Measurements from ENCODE around the gene ZSCAN9.
A peak's percentile ranks its signal among the peaks of the same experiment; 100 is the strongest.

The ZSCAN9 gene

GRCh38 chr6:28224131-28225055 lies 682 bp upstream of the ZSCAN9 start:
- no peak for DNase-seq

DNA sequence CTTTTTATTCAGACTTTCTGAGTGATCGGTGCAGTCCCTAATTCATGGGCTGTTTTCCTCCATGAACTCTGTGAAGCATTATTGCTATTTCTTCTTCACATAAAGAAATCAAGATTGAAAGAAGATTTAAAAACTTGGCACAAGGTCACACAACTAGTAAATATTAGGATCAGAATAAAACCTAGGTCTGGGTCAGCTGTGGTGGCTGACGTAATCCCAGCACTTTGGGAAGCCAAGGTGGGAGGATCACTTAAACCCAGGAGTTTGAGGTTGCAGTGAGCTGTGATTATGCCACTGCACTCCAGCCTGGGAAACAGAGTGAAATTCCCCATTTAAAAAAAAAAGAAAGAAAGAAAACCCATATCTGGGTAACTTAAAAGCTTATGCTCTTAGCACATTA lies 1.4 kb downstream of the ZSCAN9 start:
- DNase-seq = no peak

DNA sequence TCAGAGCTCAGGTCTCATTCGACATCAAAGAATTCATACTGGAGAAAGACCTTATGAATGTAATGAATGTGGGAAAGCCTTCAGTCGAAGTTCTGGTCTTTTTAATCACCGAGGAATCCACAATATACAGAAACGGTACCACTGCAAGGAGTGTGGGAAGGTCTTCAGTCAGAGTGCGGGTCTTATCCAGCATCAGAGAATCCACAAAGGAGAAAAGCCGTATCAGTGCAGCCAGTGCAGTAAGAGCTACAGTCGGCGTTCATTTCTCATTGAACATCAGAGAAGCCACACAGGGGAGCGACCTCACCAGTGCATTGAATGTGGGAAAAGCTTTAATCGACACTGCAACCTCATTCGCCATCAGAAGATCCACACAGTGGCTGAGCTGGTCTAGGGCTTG lies 7.7 kb downstream of the ZSCAN9 start:
- no peak for DNase-seq

GRCh38 chr6:28235912-28236452 lies 10.9 kb downstream of the ZSCAN9 start:
- DNase-seq = no peak

DNA sequence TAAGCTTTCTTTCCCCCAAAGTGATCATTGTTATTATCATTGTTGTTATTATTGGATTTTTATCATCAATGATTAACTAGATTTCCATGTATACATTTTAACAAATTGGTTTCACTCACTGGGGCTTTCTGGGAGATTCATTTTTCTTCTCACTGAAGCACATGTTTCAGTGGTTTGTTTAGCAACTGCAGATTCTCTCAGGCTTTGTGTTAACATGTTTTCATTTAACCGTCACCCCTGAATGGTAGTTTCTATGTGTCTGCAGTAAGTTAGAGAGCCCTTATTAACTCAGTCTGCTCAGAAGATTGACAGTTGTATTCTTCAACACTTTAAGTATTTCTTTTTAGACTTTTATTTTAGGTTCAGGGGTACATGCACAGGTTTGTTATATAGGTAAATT lies 14.6 kb downstream of the ZSCAN9 start:
- no peak for DNase-seq

GRCh38 chr6:28240471-28240870 lies 15.4 kb downstream of the ZSCAN9 start:
- DNase-seq = no peak

DNA sequence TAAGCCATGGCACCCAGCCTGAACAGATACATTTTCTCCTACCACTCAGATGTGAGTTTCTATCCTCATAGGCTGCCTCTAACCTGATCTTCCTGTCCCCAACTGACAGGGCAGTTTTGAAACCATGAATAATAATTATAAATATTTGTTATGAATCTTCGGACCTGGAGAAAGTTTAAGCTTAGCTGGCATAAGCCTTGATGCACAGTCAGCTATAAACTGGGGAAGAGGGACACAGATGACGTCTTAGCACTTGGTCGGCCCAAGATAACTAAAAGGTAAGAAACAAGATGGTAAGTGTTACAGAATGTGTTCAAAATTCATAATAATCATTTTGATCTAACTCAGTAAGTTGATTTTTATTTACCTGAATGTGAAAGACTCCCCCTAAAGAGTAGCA lies 18.9 kb downstream of the ZSCAN9 start:
- no peak for DNase-seq

DNA sequence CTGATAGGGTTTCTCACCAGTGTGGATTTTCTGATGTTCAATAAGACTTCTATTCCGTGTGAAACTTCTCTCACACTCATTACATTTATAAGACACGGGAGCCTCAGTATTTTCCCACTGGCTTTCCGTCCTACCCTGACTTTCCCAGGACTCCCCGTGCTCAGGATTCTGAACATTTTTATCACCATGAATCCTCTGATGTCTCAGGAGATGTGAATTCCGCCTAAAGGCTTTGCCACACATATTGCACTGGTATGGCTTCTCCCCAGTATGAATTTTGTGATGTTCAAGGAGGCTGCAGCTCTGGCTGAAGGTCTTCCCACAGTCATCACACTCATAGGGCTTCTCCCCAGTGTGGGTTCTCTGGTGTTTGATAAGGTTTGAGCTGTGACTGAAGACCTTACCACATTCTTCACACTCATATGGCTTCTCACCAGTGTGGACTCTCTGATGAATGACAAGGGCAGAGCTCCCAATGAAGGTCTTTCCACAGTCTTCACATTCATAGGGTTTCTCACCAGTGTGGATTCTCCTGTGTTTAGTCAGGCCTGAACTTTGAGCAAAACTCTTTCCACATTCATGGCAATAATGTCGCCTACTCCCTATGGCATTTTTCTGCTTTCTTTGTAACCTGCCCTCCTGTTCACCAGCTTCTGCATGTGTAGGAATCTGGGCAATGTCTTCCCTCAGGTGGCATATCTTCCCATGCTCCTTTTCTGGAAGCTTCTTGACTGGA lies 20.3 kb downstream of the ZSCAN9 start:
- no peak for DNase-seq

DNA sequence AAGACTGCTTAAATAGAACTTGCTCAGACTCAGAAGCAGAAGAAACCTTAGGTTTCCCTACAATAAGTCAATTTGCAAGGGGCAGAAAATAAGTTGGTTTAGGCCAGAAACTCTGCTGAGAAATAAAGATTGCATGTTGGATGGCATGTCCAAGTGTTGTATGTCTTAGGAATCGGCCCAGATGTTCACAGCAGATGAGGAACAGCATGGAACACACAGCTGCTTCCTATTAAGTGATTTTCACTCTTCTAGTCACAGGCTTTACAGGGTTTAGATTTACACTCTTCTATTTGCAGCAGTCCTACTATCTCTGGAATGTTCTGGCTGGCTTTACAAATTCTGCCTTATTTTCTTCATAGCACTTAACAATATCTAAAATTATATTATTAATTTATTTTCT lies 23.8 kb downstream of the ZSCAN9 start:
- no peak for DNase-seq

DNA sequence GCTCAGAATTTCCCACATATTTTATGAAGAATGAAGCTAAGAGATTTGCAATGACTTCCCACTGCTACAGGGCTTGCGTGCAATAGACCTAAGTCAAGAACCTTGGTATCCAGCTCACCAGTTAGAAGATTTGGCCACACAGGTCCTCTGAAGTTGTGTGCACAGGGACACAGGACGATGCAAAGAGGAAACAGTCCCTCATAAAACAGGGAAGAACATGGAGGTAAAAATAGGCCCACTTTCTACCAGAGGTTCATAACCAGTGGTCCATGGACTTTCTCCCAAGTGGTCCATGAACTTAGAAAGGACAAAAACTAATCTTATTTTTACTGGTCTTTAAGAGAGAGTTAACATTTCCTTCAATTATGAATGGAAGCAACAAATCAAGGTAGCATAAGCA lies 25.7 kb downstream of the ZSCAN9 start:
- DNase-seq = no peak

GRCh38 chr6:28251661-28252008 lies 26.6 kb downstream of the ZSCAN9 start:
- peak in 3 of 5 donors; percentile 1 to 59 (median 12) for DNase-seq

DNA sequence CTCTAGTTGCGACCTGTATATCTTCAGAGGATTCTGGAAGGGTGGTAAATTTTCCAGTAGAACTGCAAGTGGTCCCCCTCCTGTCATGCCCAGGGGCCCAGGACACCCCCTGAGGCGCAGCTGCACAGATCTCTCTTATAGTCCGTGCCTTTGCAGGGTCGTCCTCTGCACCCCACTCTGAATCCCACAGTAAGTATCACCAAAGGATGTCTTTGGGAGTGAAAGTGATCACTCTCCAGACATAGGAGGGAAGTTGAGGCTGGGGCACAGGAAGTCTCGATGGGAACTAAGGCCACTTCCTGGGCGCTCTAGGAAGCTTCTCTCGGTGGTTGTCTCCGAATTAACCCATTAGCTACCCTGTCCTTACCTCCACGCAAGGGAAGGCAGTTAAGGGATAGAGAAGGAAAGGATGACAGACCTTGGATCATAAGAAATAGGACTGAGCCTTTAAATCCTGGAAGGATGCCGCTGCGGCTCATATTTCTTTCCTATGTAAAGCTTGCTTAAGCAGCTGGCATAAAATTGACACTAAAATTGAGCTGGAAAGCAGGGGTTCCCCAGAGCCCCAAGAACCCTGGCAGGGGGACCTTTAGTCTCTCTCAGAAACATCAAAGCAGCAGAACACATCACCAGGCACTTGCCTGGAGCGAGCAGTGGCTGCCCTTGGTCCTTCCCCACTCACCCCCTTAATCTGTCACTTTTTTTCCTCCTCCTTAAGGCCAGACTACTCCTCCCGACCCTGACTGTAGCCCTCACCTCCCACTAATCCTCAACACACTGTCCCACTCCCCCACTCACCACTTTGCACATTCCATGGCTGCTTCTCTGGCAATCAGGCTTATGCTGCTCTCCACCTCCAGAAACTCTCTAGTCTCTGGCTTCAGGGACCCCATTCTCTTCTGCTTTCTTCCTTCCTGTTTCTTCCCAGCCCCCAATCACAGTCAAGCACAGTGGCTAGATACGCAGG lies 27.2 kb downstream of the ZSCAN9 start, which contains the start of gene ZKSCAN4:
TSS of gene ZKSCAN4 (minus strand) at position 261 of the 967 bp plus-strand sequence. CDS start 289 bp downstream, outside the sequence.
- peak; percentile 33 to 87 (median 57) for DNase-seq

GRCh38 chr6:28254121-28254519 lies 29.0 kb downstream of the ZSCAN9 start:
- no peak for DNase-seq

DNA sequence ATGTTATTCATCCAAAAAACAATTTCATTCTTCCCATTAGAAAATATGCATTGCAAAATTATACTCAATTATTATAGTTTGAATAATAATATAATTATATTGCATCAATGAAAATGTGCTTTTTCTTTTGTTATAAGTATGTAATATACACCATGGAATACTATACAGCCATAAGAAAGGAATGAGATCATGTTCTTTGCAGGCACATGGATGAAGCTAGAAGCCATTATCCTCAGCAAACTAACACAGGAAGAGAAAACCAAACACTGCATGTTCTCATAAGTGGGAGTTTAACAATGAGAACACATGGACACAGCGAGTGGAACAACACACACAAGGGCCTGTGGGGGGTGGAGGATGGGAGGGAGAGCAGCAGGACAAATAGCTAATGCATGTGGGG lies 32.0 kb downstream of the ZSCAN9 start:
- DNase-seq = no peak

GRCh38 chr6:28258877-28259777 lies 34.1 kb downstream of the ZSCAN9 start, which contains the start of gene NKAPL:
NKAPL (plus strand) TSS chr6:28259297; CDS start chr6:28259372, 75 bp downstream.
- DNase-seq = peak in 4 of 5 donors; percentile 10 to 52 (median 21)

DNA sequence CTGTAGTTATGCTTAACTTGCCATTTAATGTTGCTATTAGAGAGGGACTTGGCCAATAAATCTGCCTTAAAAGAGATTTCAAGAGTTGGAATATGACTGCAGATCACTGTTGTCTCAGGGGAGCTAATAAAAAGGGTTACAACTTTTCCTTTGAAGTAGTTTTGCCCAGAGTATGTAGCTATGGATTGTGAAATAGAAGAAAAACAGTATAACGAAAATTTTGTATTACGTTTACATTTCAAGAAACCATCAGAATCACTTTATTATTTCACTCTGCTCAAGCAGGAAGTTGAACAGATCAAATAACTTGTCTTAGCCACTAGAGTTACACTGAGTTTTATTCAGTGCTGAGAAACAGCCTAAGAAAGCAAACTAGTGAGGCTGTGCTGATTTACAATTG lies 38.8 kb downstream of the ZSCAN9 start:
- DNase-seq = no peak

GRCh38 chr6:28264834-28265401 lies 39.8 kb downstream of the ZSCAN9 start:
- DNase-seq = peak in 1 of 5 donors; percentile 8

- no peak for DNase-seq
Measured at GRCh38 chr6:28266563-28266961, 41.5 kb downstream of the ZSCAN9 start.

DNA sequence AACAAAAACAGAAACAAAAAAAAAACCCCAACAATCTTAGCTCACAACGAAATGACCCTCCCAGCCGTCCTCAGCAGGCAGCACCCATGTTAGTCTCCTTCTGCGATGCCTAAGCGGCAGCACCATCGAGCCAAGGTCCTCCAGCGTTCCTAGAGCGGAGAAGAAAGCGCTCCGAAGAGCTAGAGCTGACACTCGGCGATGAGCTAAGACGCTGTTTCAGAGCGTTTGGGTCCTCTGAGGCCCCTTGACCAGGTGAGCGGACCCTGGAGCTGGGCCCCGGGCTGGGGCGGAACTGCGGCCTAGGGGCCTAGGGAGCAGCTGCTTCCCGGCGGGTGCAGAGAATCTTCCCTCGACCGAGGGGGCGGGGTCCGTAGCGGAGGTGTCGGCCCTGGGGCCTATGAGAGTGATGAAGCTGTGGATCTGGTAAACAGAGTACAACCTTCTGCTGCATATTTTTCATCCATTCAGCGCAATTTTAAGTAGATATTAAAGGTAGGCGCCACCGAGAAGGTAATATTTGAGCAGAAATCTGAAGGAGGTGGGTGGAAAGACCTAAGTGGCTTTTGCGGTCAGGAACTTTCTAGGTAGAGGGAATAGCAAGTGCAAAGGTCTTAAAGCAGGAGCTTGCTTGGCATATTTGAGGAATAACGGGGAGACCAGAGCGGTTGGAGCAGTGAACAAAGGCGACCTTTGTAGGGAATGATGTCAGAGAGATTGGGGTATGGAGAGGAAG lies 42.1 kb downstream of the ZSCAN9 start, which contains the start of gene ZSCAN26:
TSS of gene ZSCAN26 (plus strand) at position 182 of the 733 bp plus-strand sequence. CDS start 4,777 bp downstream, outside the sequence.
- peak; percentile 43 to 90 (median 61) for DNase-seq

DNA sequence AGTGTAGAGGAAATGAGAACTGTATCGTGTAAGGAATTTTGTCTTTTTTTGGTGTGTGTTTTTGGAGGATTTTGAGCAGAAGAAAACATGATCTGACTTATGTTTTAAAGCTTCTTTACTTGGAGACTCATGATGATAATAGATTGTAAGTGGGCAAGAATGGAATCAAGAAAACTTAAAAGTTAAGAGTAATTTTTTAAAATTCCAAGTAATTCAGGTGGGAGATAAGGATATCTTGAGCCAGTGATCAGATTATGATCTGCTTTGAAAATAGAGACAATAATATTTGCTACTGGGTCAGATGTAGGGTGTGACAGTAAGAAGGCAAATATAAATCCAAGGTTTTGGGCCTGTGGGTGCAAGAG lies 42.6 kb downstream of the ZSCAN9 start:
- DNase-seq = no peak

Measured in T-helper 1 cell (primary cell).